ENCODE data around the gene MRPS34.

- TF ChIP-seq GATA3 (IDR thresholded peaks at IDR 0.05; ENCODE audit: low read depth, low read length) (no peak), GATA2 (IDR thresholded peaks at IDR 0.05; ENCODE audit: low read depth, low read length) (no peak)
Observed at GRCh38 chr16:1734123-1734522, 38.8 kb downstream of the MRPS34 start.
